ENCODE measurements around the gene RANGAP1.

DNA sequence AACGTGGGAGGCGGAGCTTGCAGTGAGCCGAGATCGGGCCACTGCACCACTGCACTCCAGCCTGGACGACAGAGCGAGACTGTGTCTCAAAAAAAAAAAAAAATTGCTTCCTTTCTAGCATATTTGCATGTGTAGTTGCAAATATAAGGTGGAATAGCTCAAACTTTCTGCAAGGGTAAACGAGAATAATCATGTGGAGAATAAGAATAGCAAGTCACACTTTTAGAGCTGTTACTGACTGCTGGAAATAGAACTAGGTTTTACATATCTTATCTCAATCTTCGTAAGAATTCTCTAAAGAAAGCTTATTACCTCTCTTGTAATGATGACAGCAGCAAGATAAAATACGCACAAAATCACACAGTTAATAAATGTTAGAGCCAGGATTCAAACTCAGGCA is 79.3 kb downstream of the RANGAP1 start:
- TF ChIP-seq, protein P1, sequence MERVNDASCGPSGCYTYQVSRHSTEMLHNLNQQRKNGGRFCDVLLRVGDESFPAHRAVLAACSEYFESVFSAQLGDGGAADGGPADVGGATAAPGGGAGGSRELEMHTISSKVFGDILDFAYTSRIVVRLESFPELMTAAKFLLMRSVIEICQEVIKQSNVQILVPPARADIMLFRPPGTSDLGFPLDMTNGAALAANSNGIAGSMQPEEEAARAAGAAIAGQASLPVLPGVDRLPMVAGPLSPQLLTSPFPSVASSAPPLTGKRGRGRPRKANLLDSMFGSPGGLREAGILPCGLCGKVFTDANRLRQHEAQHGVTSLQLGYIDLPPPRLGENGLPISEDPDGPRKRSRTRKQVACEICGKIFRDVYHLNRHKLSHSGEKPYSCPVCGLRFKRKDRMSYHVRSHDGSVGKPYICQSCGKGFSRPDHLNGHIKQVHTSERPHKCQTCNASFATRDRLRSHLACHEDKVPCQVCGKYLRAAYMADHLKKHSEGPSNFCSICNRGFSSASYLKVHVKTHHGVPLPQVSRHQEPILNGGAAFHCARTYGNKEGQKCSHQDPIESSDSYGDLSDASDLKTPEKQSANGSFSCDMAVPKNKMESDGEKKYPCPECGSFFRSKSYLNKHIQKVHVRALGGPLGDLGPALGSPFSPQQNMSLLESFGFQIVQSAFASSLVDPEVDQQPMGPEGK (CRISPR knock-in tag; IDR thresholded peaks at IDR 0.05; ENCODE audit: borderline replicate concordance): no peak
- TF ChIP-seq CSDC2 (CRISPR knock-in tag; IDR thresholded peaks at IDR 0.05) (no peak), ISL1 (CRISPR knock-in tag; IDR thresholded peaks at IDR 0.05) (no peak)

All from SK-N-SH treated with all-trans-retinoic acid at 6 μM for 48 hours (cell line).